GM21447 (cell line): ENCODE data around the gene SNCAIP.

ENCODE experiments used
- ATAC-seq: cut with Tn5 transposase; IDR thresholded peaks from one replicate; pipeline ENCODE4 v1.9.1; 2021; ENCODE audit not compliant: unreplicated experiment

SNCAIP gene

GRCh38 chr5:122394284-122394930, 82.4 kb downstream of the SNCAIP start:
- no peak for ATAC-seq

DNA sequence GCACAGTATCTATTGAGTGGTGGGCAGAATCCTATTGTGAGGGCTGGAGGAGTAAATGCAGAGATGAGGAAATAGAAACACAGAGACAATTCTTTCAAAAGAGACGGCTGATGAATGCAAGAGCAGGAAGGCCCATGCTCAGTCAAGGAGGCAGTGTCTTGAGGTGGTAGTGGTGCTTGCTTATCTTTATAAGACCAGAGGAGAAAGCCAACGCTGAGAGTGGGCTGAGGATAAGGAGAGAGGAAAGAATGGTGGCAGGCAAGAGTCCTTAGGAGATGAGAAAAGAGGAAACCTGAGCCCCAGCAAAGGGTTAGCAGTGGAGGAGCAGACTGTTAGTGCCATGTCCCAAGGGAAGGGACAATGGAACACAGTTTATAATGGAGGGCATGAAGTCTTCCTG, 86.0 kb downstream of the SNCAIP start:
- no peak for ATAC-seq

GRCh38 chr5:122400341-122400740, 88.3 kb downstream of the SNCAIP start:
- no peak for ATAC-seq

DNA sequence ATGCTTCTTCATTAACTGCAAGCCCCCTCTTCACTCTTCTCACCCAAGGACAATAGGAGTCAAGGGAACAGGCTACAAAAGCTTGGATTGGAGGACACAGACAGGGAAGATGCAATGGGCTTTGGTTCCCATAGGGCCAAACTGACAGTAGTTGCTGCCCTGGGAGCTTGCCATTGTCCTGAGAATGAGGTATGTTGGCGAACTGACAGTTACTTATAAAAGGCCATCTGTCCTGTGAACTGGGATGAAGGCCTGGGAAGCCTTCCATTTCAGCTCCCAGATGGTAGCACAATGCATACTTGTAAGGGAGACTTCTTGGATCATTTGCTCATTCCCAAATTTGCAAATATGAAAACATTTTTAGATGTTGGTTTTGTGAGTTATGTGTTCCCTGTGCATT, 88.9 kb downstream of the SNCAIP start:
- ATAC-seq, result no peak

GRCh38 chr5:122401976-122402725, 90.1 kb downstream of the SNCAIP start:
- no peak for ATAC-seq

DNA sequence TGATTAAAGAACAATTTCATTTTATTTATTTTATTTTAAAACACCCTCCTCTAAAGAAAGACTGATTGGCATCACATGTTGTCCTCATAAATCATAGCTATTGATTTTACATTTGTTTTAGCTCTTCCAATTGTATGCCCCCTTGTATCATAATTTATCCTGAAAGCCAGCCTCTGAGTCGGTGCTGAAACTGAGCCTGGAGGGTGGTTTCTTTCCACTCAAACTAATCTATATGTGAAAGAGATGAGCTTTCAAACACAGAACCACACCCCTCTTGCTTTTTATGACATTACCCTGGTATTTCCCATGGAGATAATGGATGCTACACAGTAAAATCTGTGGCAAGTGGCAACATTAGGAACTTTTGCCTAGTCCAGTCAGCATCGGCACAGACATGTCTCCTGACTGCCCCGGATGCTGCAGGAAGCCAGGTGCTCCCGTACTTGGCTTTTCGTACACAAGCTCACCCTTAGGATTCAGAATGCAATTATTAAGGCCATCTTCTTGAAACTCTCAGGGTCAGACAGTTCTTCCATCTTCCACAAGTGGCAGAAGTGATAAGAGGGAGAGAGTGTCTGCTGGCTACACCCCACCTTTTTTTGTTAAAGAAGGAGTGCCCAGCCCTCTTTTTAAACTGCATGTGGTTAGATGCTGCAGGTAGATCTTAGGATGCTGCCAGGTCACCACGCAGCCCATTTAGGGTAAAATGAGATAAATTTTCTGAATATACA, 91.1 kb downstream of the SNCAIP start:
- ATAC-seq, result no peak

GRCh38 chr5:122404018-122404417, 92.0 kb downstream of the SNCAIP start:
- ATAC-seq, result no peak

DNA sequence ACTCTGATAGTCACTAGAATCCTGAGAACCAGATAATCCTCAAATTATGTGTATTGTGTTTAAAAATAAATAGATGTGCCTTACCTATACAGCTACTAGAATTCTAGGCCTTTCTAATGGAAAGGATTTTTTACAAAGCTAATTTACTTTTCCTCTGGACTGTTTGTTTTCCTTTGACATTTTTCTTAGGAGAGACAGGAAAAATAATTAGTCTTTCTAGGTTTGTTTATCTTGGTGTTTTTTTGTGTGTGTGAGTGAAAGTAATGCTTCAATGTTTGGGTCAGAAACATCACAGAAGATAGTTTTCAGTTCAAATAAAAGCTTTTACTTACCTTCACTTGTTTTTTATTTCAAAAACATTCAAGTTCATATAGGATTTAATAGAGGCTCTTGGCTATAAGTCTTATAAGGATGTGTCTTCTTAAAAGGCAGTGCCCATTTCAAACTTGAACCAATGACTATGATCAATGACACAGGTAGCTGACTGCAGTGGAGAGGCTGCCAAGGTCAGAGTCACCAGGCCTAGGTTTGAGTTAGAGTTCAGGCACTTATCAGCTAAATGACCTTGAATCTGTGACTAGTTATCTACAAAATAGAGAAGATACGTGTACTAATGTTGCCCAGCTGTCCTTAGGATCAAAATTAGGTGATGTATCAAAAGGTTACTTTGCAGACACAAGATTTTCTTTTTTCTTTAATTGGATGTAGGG, 92.8 kb downstream of the SNCAIP start:
- no peak for ATAC-seq

- ATAC-seq, result no peak
Measured at GRCh38 chr5:122405751-122406150, 93.7 kb downstream of the SNCAIP start.

GRCh38 chr5:122406181-122406580, 94.1 kb downstream of the SNCAIP start:
- no peak for ATAC-seq

- ATAC-seq, result no peak
Measured at GRCh38 chr5:122408592-122409224, 96.7 kb downstream of the SNCAIP start.

DNA sequence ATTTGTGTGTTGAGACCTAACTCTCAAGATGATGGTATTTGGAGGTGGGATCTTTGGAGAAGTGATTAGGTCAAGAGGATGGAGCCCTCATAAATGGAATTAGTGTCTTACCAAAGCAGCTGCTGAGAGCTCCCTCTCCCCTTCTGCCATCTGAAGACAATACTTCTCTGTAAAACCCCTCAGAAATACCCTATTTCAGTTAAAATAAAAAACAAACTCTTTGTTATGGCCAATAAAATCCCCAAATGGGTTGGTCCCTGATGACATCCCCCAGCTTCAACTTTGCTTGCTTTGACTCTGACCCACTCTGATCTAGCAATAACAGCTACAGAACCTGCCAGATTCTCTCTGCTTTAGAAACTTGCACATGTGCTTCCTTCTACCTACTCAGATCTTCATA, 100.9 kb downstream of the SNCAIP start:
- ATAC-seq, result no peak

DNA sequence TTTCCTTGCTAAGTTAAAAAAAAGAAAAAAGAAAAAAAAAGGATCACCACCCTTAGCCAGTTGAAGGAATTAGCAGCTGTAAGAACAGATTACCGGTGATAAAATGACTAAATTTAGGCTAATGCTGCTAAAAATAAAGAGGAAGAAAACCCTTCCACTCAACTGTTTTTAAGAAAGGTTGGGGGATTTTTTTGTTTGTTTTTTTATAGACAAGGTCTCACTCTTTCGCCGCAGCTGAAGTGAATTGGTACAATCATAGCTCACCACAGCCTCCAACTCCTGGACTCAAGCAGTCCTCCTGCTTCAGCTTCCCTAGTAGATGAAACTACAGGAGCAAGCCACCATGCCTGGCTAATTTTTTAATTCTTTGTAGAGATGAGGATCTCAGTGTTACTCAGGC, 101.7 kb downstream of the SNCAIP start:
- no peak for ATAC-seq

DNA sequence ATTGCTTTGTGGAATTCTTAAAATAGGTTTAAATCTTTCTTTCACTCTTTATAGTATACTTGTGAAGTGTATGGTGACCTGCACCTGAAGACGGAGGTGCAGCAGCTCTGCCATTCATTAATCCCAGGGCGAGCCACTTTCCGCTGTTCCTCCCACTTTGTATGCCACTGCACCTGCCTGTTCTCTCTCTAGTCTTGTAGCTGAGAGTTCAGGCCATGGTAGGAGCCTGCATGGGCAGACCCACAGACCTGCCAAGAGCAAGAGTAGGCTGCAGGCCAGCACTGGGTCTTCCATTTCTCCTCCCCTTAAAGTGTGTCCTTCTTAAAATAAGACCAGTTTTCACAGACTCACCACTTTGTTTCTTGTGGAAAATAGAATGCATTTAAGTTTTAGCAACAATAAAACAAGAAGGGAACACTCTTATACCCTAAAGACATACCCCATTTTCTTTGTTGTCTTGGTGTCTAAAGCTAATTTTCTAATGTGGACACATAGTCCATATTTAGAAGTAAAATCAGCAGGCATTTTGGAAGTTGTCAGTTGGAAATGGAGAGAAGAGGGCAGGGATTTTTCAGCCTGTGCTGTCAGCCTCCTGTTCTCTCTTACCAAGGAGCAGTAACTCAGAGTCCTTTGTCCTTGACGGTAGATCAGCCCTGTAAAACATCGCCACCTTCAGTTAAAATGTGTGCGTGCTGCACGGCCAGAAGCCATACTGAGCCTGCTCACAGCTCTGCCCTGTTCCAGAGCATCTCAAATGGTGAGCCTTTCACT, 103.2 kb downstream of the SNCAIP start:
- peak; percentile 91 for ATAC-seq

- no peak for ATAC-seq
Measured at GRCh38 chr5:122415801-122416120, 103.7 kb downstream of the SNCAIP start.

- no peak for ATAC-seq
Measured at GRCh38 chr5:122419142-122419894, 107.3 kb downstream of the SNCAIP start.

- ATAC-seq, result no peak
Measured at GRCh38 chr5:122420091-122420490, 108.1 kb downstream of the SNCAIP start.

- ATAC-seq, result no peak
Measured at GRCh38 chr5:122420537-122421236, 108.7 kb downstream of the SNCAIP start.
